DND-41 (cell line): ENCODE data around the gene GYG1.

Experiments used
- ATAC-seq: fragments of 200-7000 bp; cut with Tn5 transposase; 3 replicates; pipeline ENCODE4 v1.9.1; 2021; ENCODE audit warnings: low read depth; ENCODE audit not compliant: insufficient read depth
- DNase-seq: peaks from one replicate; pipeline ENCODE4 v3.0.0-alpha.2; 2020
- H2AFZ ChIP-seq: 2 replicates; pipeline ENCODE4 v1.6.0; 2012; ENCODE audit warnings: low read depth, low read length
- H3K27ac ChIP-seq: 2 replicates; pipeline ENCODE4 v1.5.1; 2012; ENCODE audit warnings: low read length, inconsistent platforms
- H3K27me3 ChIP-seq: fragments of 200-600 bp; sonication (generic); 2 replicates; pipeline ENCODE4 v1.6.0; 2012; ENCODE audit warnings: low read length, mild to moderate bottlenecking, inconsistent platforms; ENCODE audit not compliant: insufficient read depth, poor library complexity
- H3K36me3 ChIP-seq: 2 replicates; pipeline ENCODE4 v1.5.1; 2012; ENCODE audit warnings: low read length, inconsistent platforms; ENCODE audit not compliant: insufficient read depth
- H3K4me1 ChIP-seq: 2 replicates; pipeline ENCODE4 v1.5.1; 2012; ENCODE audit warnings: mild to moderate bottlenecking, low read length; ENCODE audit not compliant: insufficient read depth
- H3K4me2 ChIP-seq: 2 replicates; pipeline ENCODE4 v1.6.0; 2012; ENCODE audit warnings: mild to moderate bottlenecking, moderate library complexity, low read length, inconsistent platforms; ENCODE audit not compliant: insufficient read depth
- H3K4me3 ChIP-seq, 2 experiments: fragments of 200-600 bp in 1 of 2; shearing (Covaris generic) in 1 of 2; 2 replicates each; pipeline ENCODE4 v1.5.1; 2012 to 2016; ENCODE audit warnings: inconsistent platforms in 2 of 2, low read length in 2 of 2, mild to moderate bottlenecking in 2 of 2, low read depth in 1 of 2, moderate library complexity in 1 of 2
- H3K79me2 ChIP-seq: 2 replicates; pipeline ENCODE4 v1.6.0; 2012; ENCODE audit warnings: low read length, inconsistent platforms; ENCODE audit not compliant: insufficient read depth
- H3K9ac ChIP-seq: 2 replicates; pipeline ENCODE4 v1.6.0; 2012; ENCODE audit warnings: low read depth, mild to moderate bottlenecking, inconsistent platforms, low read length, moderate library complexity
- H3K9me3 ChIP-seq: 2 replicates; pipeline ENCODE4 v1.5.1; 2012; ENCODE audit warnings: low read length, moderate library complexity, mild to moderate bottlenecking, inconsistent platforms; ENCODE audit not compliant: insufficient read depth, severe bottlenecking
- H4K20me1 ChIP-seq: 2 replicates; pipeline ENCODE4 v1.6.0; 2012; ENCODE audit warnings: low read length; ENCODE audit not compliant: insufficient read depth
- EZH2 ChIP-seq: IDR thresholded peaks from 3 replicates; pipeline ENCODE4 v1.6.1; 2012; ENCODE audit warnings: borderline replicate concordance, low read depth, mild to moderate bottlenecking, moderate library complexity, low read length, inconsistent platforms; ENCODE audit not compliant: severe bottlenecking
- TF ChIP-seq, protein P1 (sequence below): IDR thresholded peaks from 2 replicates; pipeline ENCODE4 v1.5.1; 2012; ENCODE audit warnings: borderline replicate concordance, low read length, moderate library complexity, mild to moderate bottlenecking; ENCODE audit not compliant: poor library complexity, severe bottlenecking; ENCODE audit errors: extremely low read depth

GYG1 gene

DNA sequence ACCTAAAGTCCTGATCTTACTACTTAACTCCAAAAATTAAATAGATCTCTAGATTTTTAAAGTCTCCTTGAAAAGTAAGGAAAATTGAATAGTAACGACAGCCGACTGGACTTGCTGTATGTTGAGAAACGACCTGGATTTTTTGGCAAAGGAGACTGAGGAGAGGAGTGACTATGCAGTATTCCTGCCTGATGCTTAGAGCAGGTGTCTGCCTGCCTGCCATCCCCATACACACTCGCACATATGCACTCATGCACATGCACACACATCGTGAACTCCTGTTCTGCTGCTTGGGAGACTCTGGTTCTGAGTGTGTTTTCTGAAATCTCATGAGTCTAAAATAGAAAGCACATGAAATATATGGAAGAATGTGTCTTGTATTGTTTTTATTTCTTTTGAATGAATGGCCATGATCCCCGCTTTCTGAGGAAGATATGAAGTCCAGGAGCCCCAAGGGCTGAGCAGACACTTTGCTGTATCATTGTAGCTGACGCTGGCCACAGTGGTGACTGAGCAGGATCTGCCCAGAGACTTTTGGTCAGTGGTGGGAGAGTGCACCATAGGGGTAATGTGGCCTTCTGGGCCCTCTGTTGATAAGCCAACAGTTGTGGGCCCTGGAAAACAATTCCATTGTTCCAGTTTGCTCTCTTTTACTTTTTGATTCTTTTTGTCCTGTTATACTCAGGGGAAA is 16.4 kb downstream of the GYG1 start:
- H3K36me3 ChIP-seq: peaks cover 4% of the 10 kb centered on the region; the same call in 1 of the 2 replicates
- H3K4me3 ChIP-seq: no peak overlapping the region
- ATAC-seq (no peak), DNase-seq (no peak)
- H2AFZ ChIP-seq: no peak overlapping the region
- TF ChIP-seq EZH2: no peak
- TF ChIP-seq, protein P1, sequence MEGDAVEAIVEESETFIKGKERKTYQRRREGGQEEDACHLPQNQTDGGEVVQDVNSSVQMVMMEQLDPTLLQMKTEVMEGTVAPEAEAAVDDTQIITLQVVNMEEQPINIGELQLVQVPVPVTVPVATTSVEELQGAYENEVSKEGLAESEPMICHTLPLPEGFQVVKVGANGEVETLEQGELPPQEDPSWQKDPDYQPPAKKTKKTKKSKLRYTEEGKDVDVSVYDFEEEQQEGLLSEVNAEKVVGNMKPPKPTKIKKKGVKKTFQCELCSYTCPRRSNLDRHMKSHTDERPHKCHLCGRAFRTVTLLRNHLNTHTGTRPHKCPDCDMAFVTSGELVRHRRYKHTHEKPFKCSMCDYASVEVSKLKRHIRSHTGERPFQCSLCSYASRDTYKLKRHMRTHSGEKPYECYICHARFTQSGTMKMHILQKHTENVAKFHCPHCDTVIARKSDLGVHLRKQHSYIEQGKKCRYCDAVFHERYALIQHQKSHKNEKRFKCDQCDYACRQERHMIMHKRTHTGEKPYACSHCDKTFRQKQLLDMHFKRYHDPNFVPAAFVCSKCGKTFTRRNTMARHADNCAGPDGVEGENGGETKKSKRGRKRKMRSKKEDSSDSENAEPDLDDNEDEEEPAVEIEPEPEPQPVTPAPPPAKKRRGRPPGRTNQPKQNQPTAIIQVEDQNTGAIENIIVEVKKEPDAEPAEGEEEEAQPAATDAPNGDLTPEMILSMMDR: no peak
- H3K9ac ChIP-seq: no peak overlapping the region
- H4K20me1 ChIP-seq: no peaks in the 10 kb centered on the region
- peaks cover 9% of the 10 kb centered on the region for H3K4me1 ChIP-seq
- H3K79me2 ChIP-seq: no peaks in the 10 kb centered on the region
- H3K27me3 ChIP-seq: no peaks in the 10 kb centered on the region
- no peak overlapping the region for H3K4me2 ChIP-seq
- no peak overlapping the region for H3K27ac ChIP-seq
- H3K9me3 ChIP-seq: no peaks in the 10 kb centered on the region

DNA sequence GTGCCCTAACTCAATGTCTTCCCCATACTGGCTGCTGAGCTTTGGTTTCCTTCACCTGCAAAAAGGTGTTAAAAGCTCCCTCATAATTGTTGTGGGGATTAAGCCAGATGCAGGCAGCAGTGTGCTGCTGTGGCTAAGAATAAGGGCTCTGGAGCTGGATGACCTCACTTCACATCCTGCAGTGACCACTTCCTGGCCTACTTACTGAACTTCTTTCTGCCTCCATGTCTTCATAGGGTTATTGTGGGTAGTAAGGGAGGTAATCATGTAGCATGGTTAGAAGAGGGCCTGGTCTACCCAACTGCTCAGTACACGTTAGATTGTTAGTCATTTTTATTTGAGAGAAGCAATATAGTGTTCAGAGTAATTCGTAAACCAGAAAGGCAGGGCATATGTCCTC is 18.4 kb downstream of the GYG1 start:
- no peaks in the 10 kb centered on the region for H3K79me2 ChIP-seq
- H3K4me2 ChIP-seq: no peak overlapping the region
- peaks cover 9% of the 10 kb centered on the region for H3K4me1 ChIP-seq
- peak overlapping the region; percentile 31 for H3K27ac ChIP-seq
- H2AFZ ChIP-seq: no peak overlapping the region
- H3K9me3 ChIP-seq: no peaks in the 10 kb centered on the region
- no peaks in the 10 kb centered on the region for H3K27me3 ChIP-seq
- ATAC-seq: peak; percentile 92
- H4K20me1 ChIP-seq: no peaks in the 10 kb centered on the region
- peak; percentile 34 for DNase-seq
- H3K4me3 ChIP-seq: no peak overlapping the region
- H3K9ac ChIP-seq: no peak overlapping the region
- TF ChIP-seq, protein P1: no peak
- TF ChIP-seq EZH2: no peak
- peaks cover 4% of the 10 kb centered on the region; the same call in 1 of the 2 replicates for H3K36me3 ChIP-seq

DNA sequence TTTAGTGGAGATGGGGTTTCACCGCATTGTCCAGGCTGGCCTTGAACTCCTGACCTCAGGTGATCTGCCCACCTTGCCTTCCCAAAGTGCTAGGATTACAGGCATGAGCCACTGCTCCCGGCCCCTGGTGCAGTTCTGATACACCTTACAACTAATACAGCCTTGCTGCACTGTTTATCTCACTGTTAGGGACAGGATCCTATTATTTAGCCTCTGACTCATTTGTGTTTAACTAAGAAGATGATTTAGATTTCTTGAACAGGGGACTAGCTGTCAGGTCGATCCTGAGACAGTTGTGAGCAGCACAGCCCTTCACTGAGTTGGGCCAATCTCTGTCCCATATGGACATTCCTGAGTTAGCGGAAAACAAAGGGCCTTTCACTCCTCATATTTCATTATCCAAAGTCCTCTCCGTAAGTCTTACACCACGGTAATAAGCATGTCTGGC is 19.2 kb downstream of the GYG1 start:
- DNase-seq (no peak), ATAC-seq (no peak)
- H3K9me3 ChIP-seq: no peaks in the 10 kb centered on the region
- H3K27me3 ChIP-seq: no peaks in the 10 kb centered on the region
- no peak overlapping the region for H3K4me2 ChIP-seq
- no peak overlapping the region for H3K4me3 ChIP-seq
- TF ChIP-seq EZH2: no peak
- TF ChIP-seq, protein P1: no peak
- no peak overlapping the region for H3K9ac ChIP-seq
- H3K79me2 ChIP-seq: no peaks in the 10 kb centered on the region
- H3K27ac ChIP-seq: no peak overlapping the region
- H3K36me3 ChIP-seq: peaks cover 4% of the 10 kb centered on the region; the same call in 1 of the 2 replicates
- H3K4me1 ChIP-seq: peaks cover 9% of the 10 kb centered on the region
- H2AFZ ChIP-seq: no peak overlapping the region
- no peaks in the 10 kb centered on the region for H4K20me1 ChIP-seq

DNA sequence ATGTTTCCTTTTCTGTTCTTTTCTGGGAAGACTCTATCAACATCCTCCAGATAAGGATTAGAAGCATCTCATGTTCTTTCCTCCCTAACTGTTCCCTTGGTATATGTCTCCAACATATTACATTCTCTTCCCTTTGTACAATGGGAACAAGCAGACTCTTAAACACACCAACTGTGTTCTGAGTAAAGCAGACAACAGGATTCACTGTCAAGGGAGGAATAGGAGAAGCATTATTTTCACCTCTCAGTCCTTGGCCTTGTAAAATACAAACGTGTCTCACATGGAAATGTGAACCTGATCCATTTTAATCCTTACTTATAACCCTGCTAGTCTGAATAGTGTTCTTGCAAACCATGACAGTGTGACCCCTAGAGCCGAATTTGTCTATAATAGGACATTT is 19.6 kb downstream of the GYG1 start:
- Histone ChIP-seq H3K27me3 (no peaks in the 10 kb centered on the region), H3K4me3 (no peak overlapping the region), H3K36me3 (peaks cover 4% of the 10 kb centered on the region; the same call in 1 of the 2 replicates), H3K9ac (no peak overlapping the region), H3K4me1 (peaks cover 9% of the 10 kb centered on the region), H3K9me3 (no peaks in the 10 kb centered on the region), H3K79me2 (no peaks in the 10 kb centered on the region), H4K20me1 (no peaks in the 10 kb centered on the region), H3K27ac (no peak overlapping the region), H2AFZ (no peak overlapping the region), H3K4me2 (no peak overlapping the region)
- no peak for DNase-seq
- TF ChIP-seq, protein P1: no peak
- no peak for TF ChIP-seq EZH2
- ATAC-seq: no peak
